ENCODE data around the gene KCNJ4. TPM values are rescaled to one million over a fixed set of nuclear protein-coding genes. Genes with fewer than 3 reads are reported as not detected.

KCNJ4 gene
- total RNA-seq, 1 experiment from 2014 or later = 0.22 TPM

DNA sequence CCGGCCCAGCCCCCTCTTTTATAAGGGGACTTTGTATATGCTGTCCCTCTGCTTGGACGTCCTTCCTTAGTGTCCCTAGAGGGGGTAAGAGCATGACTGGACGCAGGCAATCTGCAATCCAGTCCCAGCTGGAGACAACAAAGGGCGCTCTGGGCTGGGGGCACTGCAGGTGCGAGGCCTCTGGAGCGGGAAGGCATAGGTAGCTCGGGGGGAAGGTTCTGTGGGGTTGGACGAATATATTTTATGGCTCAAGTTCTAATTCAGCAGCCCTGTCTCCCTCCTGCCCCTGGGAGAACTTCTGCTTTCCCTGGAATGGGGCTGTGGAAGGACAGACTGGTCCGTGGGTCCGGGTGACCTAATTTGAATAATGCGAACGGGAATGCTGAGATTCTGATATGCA, 40.0 kb downstream of the KCNJ4 start:
- intact Hi-C loops (cut with micrococcal nuclease; ENCODE audit: unreplicated experiment) = no loop called here
- BruUV-seq (replicated peaks) = no TSS peak
- TF ChIP-seq EZH2 (IDR thresholded peaks at IDR 0.05; ENCODE audit: low read depth) = no peak
- TF ChIP-seq, protein P1, sequence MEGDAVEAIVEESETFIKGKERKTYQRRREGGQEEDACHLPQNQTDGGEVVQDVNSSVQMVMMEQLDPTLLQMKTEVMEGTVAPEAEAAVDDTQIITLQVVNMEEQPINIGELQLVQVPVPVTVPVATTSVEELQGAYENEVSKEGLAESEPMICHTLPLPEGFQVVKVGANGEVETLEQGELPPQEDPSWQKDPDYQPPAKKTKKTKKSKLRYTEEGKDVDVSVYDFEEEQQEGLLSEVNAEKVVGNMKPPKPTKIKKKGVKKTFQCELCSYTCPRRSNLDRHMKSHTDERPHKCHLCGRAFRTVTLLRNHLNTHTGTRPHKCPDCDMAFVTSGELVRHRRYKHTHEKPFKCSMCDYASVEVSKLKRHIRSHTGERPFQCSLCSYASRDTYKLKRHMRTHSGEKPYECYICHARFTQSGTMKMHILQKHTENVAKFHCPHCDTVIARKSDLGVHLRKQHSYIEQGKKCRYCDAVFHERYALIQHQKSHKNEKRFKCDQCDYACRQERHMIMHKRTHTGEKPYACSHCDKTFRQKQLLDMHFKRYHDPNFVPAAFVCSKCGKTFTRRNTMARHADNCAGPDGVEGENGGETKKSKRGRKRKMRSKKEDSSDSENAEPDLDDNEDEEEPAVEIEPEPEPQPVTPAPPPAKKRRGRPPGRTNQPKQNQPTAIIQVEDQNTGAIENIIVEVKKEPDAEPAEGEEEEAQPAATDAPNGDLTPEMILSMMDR (conservative IDR thresholded peaks at IDR 0.05) = no peak
- Histone ChIP-seq H2AFZ (no peak overlapping the region), H3K27ac (no peak overlapping the region), H3K4me1 (replicated peaks; ENCODE audit: insufficient read depth) (no peaks in the 10 kb centered on the region), H3K79me2 (ENCODE audit: low read depth) (no peaks in the 10 kb centered on the region), H3F3A (ENCODE audit: insufficient read depth, low read depth) (no peaks in the 10 kb centered on the region), H3K9me2 (ENCODE audit: insufficient read depth) (no peaks in the 10 kb centered on the region), H3K4me3 (no peak overlapping the region), H3K27me3 (ENCODE audit: insufficient read depth, low read depth) (no peaks in the 10 kb centered on the region), H3K4me2 (no peak overlapping the region), H3K36me3 (ENCODE audit: low read depth) (no peaks in the 10 kb centered on the region), H4K20me1 (ENCODE audit: insufficient read depth) (no peaks in the 10 kb centered on the region), H3K9me3 (ENCODE audit: insufficient read depth, low read depth) (no peaks in the 10 kb centered on the region)
- POLR2A ChIA-PET (ENCODE audit: unreplicated experiment) = interaction anchor here (0.6 kb wide), 1 partner anchor 46 kb away, joined by 6 read pairs; no protein-coding TSS in a partner anchor
- CTCF ChIA-PET = no interaction called here
- no peak for DNase-seq

DNA sequence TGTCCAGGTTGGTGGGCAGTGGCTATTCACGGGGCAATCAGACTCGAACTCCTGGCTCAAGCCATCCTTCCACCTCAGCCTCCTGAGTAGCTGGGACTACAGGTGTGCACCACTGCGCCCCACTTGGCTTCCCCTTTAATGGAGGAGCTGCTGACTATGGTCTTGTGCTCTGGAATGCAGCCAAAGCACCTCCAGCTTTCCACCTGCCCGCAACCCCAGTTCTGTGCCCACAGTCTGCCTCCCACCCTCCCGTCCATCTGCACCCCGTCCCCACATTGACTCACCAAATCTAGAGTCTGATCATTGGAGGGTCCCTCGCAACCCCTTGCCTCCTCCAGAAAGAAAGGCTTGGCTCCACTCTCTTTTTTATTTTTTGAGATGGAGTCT, 41.0 kb downstream of the KCNJ4 start:
- Histone ChIP-seq H3K4me1 (replicated peaks; ENCODE audit: insufficient read depth) (no peaks in the 10 kb centered on the region), H3K4me2 (no peak overlapping the region), H3K36me3 (ENCODE audit: low read depth) (no peaks in the 10 kb centered on the region), H2AFZ (no peak overlapping the region), H4K20me1 (ENCODE audit: insufficient read depth) (no peaks in the 10 kb centered on the region), H3K27me3 (ENCODE audit: insufficient read depth, low read depth) (no peaks in the 10 kb centered on the region), H3F3A (ENCODE audit: insufficient read depth, low read depth) (no peaks in the 10 kb centered on the region), H3K79me2 (ENCODE audit: low read depth) (no peaks in the 10 kb centered on the region), H3K27ac (no peak overlapping the region), H3K4me3 (no peak overlapping the region), H3K9me3 (ENCODE audit: insufficient read depth, low read depth) (no peaks in the 10 kb centered on the region), H3K9me2 (ENCODE audit: insufficient read depth) (no peaks in the 10 kb centered on the region)
- peak in 1 of 2 experiments; percentile 33 for DNase-seq
- BruUV-seq (replicated peaks) = no TSS peak
- ChIA-PET CTCF (interaction anchor here (0.6 kb wide), 4 partner anchors 25 to 350 kb away, joined by 3 to 9 read pairs (median 7); no protein-coding TSS in a partner anchor), POLR2A (ENCODE audit: unreplicated experiment) (no interaction called here)
- TF ChIP-seq, protein P1 (conservative IDR thresholded peaks at IDR 0.05) = no peak
- no peak for TF ChIP-seq EZH2 (IDR thresholded peaks at IDR 0.05; ENCODE audit: low read depth)
- intact Hi-C loops (cut with micrococcal nuclease; ENCODE audit: unreplicated experiment) = no loop called here

DNA sequence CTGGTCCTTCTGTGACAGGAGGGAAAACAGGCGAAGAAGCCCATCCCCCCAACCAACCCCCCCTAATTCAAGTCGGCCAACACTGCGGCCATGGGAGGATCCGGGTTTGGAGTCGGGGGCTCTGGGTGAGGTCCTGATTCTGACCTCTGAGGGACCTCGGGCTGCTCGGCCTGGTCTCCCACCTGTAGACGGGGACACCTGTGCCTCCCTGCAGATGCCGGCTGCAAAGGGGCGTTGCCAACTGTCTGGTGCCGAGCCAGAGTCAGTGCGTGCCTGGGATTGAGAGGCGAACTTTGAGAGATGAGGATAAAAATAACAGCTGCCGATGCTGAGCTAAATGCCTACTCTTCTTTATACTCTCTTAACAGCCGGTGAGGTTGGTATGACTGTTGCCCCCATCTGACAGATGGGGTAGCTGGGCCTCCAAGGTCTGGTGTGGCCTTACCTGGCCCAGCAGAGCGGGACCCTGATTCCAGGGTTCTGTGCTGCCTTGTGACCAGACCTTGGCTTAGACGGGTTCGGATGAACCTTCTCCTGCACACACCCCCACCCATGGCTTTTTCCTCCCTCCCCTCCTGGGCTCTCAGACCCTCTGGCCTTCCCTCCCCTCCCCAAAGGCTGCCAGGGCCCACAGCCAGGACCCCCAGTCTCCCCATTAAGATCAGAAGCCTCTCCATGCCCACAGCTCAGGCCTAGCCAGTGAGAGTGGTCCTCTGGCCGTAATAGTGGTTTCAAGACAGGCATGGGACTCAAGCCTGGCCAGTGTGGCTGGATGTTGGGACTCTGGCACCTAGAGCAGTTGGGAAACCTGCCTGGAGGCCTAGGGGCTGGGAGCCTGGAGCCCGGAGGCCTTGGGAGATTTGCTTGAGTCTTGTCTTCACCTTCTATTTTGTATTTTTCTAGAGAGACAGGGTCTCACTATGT, 41.7 kb downstream of the KCNJ4 start:
- H3K4me1 ChIP-seq (replicated peaks; ENCODE audit: insufficient read depth) = no peaks in the 10 kb centered on the region
- H3K27me3 ChIP-seq (ENCODE audit: insufficient read depth, low read depth) = no peaks in the 10 kb centered on the region
- no peak overlapping the region for H3K4me3 ChIP-seq
- peak in 1 of 2 experiments; percentile 20 for DNase-seq
- no peaks in the 10 kb centered on the region for H3K9me2 ChIP-seq (ENCODE audit: insufficient read depth)
- no peaks in the 10 kb centered on the region for H3K9me3 ChIP-seq (ENCODE audit: insufficient read depth, low read depth)
- CTCF ChIA-PET = interaction anchor here (0.5 to 0.6 kb wide), 3 partner anchors 52 to 350 kb away, joined by 3 to 6 read pairs (median 3); no protein-coding TSS in a partner anchor
- BruUV-seq (replicated peaks) = no TSS peak
- H3K4me2 ChIP-seq = no peak overlapping the region
- H3F3A ChIP-seq (ENCODE audit: insufficient read depth, low read depth) = no peaks in the 10 kb centered on the region
- no peak overlapping the region for H3K27ac ChIP-seq
- no peak overlapping the region for H2AFZ ChIP-seq
- no peak for TF ChIP-seq EZH2 (IDR thresholded peaks at IDR 0.05; ENCODE audit: low read depth)
- TF ChIP-seq, protein P1 (conservative IDR thresholded peaks at IDR 0.05) = peak; percentile 55; the same call in 1 of the 2 replicates
- POLR2A ChIA-PET (ENCODE audit: unreplicated experiment) = interaction anchor here (0.7 kb wide), 1 partner anchor 1027 kb away, joined by 10 read pairs; no protein-coding TSS in a partner anchor
- no peaks in the 10 kb centered on the region for H3K36me3 ChIP-seq (ENCODE audit: low read depth)
- intact Hi-C loops (cut with micrococcal nuclease; ENCODE audit: unreplicated experiment) = no loop called here
- H3K79me2 ChIP-seq (ENCODE audit: low read depth) = no peaks in the 10 kb centered on the region
- no peaks in the 10 kb centered on the region for H4K20me1 ChIP-seq (ENCODE audit: insufficient read depth)

Data from PC-9 (cell line).